ENCODE results near the gene HSDL1. TPM values are rescaled to one million over a fixed set of nuclear protein-coding genes. Genes with fewer than 3 reads are reported as not detected.
A peak's percentile ranks its signal among the peaks of the same experiment; 100 is the strongest.

Gene HSDL1
- total and polyA plus RNA-seq, 4 experiments from 2014 or later: 9.9 to 23.0 (median 15.7) TPM

- no peaks in the 10 kb centered on the region for H3K27me3 ChIP-seq (ENCODE audit: insufficient read depth, low read length)
- H3K4me3 ChIP-seq (ENCODE audit: low read length in 2 of 2): no peak overlapping the region
- peaks cover 19% of the 10 kb centered on the region for H3K36me3 ChIP-seq (ENCODE audit: insufficient read depth, low read length)
- Mint-ChIP-seq H3K4me1 (peaks cover 43 to 65% (median 55%) of the 10 kb centered on the region in 4 donors), H3K27ac (no peak overlapping the region), H3K36me3 (peaks cover 15 to 41% of the 10 kb centered on the region in 2 donors), H3K4me3 (no peak overlapping the region), H3K9me3 (no peaks in the 10 kb centered on the region), H3K27me3 (no peaks in the 10 kb centered on the region)
- intact Hi-C loops (cut with micrococcal nuclease): no loop called here
- H3K27ac ChIP-seq (ENCODE audit: low read depth, low read length): no peak overlapping the region
- ChIA-PET CTCF (ENCODE audit: partially characterized antibody) (interaction anchor here (0.9 kb wide), 1 partner anchor 8 kb away, joined by 3 read pairs; no protein-coding TSS in a partner anchor), POLR2A (ENCODE audit: partially characterized antibody) (no interaction called here)
- H3K4me1 ChIP-seq (ENCODE audit: insufficient read depth, low read length): peaks cover 39% of the 10 kb centered on the region
- no peaks in the 10 kb centered on the region for H3K9me3 ChIP-seq (ENCODE audit: control insufficient read depth in 1 of 2, low read length in 2 of 2)
- DNase-seq: no peak
Observed at GRCh38 chr16:84107921-84108320, 37.1 kb downstream of the HSDL1 start.

GRCh38 chr16:84105948-84106740, 38.8 kb downstream of the HSDL1 start:
- Histone ChIP-seq H3K36me3 (ENCODE audit: insufficient read depth, low read length) (peaks cover 27% of the 10 kb centered on the region), H3K27me3 (ENCODE audit: insufficient read depth, low read length) (no peaks in the 10 kb centered on the region), H3K9me3 (ENCODE audit: control insufficient read depth in 1 of 2, low read length in 2 of 2) (no peaks in the 10 kb centered on the region), H3K4me1 (ENCODE audit: insufficient read depth, low read length) (peaks cover 39% of the 10 kb centered on the region), H3K4me3 (ENCODE audit: low read length in 2 of 2) (no peak overlapping the region), H3K27ac (ENCODE audit: low read depth, low read length) (no peak overlapping the region)
- Mint-ChIP-seq H3K27me3 (no peaks in the 10 kb centered on the region), H3K4me1 (peaks cover 50 to 76% (median 62%) of the 10 kb centered on the region in 4 donors), H3K36me3 (peaks cover 20 to 46% of the 10 kb centered on the region in 2 donors), H3K9me3 (no peaks in the 10 kb centered on the region), H3K4me3 (peak overlapping the region in 2 of 8 donors; percentile 22 to 50), H3K27ac (peak overlapping the region in 5 of 7 donors; percentile 16 to 83 (median 67))
- POLR2A ChIA-PET (ENCODE audit: partially characterized antibody): interaction anchor here (1.1 to 4.7 kb wide), 2 partner anchors 9 to 10 kb away, joined by 3 to 20 read pairs; partner anchors contain the start of gene MBTPS1
- no peak for DNase-seq
- CTCF ChIA-PET (ENCODE audit: partially characterized antibody): interaction anchor here (1.2 to 1.6 kb wide), 3 partner anchors 41 to 81 kb away, joined by 3 to 6 read pairs (median 4); partner anchors contain the start of gene TAF1C
- intact Hi-C loops (cut with micrococcal nuclease): no loop called here

- Mint-ChIP-seq H3K9me3 (no peaks in the 10 kb centered on the region), H3K4me3 (peak overlapping the region in 2 of 8 donors; percentile 8 to 50), H3K27ac (peak overlapping the region in 5 of 7 donors; percentile 4 to 85 (median 35)), H3K4me1 (peaks cover 44 to 68% (median 55%) of the 10 kb centered on the region in 4 donors), H3K36me3 (peaks cover 20 to 40% of the 10 kb centered on the region in 2 donors), H3K27me3 (no peaks in the 10 kb centered on the region)
- no peaks in the 10 kb centered on the region for H3K27me3 ChIP-seq (ENCODE audit: insufficient read depth, low read length)
- H3K9me3 ChIP-seq (ENCODE audit: control insufficient read depth in 1 of 2, low read length in 2 of 2): no peaks in the 10 kb centered on the region
- no peak overlapping the region for H3K27ac ChIP-seq (ENCODE audit: low read depth, low read length)
- ChIA-PET CTCF (ENCODE audit: partially characterized antibody) (interaction anchor here (1.2 to 1.3 kb wide), 2 partner anchors 40 to 82 kb away, joined by 3 to 4 read pairs; partner anchors contain the start of gene TAF1C), POLR2A (ENCODE audit: partially characterized antibody) (interaction anchor here (4.7 kb wide), 1 partner anchor 11 kb away, joined by 20 read pairs; the partner anchor contains the start of gene MBTPS1)
- H3K36me3 ChIP-seq (ENCODE audit: insufficient read depth, low read length): peaks cover 27% of the 10 kb centered on the region
- intact Hi-C loops (cut with micrococcal nuclease): no loop called here
- H3K4me3 ChIP-seq (ENCODE audit: low read length in 2 of 2): no peak overlapping the region
- no peak for DNase-seq
- peaks cover 33% of the 10 kb centered on the region for H3K4me1 ChIP-seq (ENCODE audit: insufficient read depth, low read length)
Observed at GRCh38 chr16:84105301-84105815, 39.6 kb downstream of the HSDL1 start.

GRCh38 chr16:84104231-84104630, 40.7 kb downstream of the HSDL1 start:
- peaks cover 20 to 38% of the 10 kb centered on the region in 2 donors for H3K36me3 Mint-ChIP-seq
- peak overlapping the region in 3 of 7 donors; percentile 3 to 59 (median 19) for H3K27ac Mint-ChIP-seq
- no peaks in the 10 kb centered on the region for H3K9me3 Mint-ChIP-seq
- CTCF ChIA-PET (ENCODE audit: partially characterized antibody): interaction anchor here (1.2 kb wide), 1 partner anchor 13 kb away, joined by 4 read pairs; the partner anchor contains the start of gene MBTPS1
- Histone ChIP-seq H3K27ac (ENCODE audit: low read depth, low read length) (no peak overlapping the region), H3K9me3 (ENCODE audit: control insufficient read depth in 1 of 2, low read length in 2 of 2) (no peaks in the 10 kb centered on the region), H3K4me1 (ENCODE audit: insufficient read depth, low read length) (peaks cover 31% of the 10 kb centered on the region), H3K27me3 (ENCODE audit: insufficient read depth, low read length) (no peaks in the 10 kb centered on the region), H3K4me3 (ENCODE audit: low read length in 2 of 2) (no peak overlapping the region), H3K36me3 (ENCODE audit: insufficient read depth, low read length) (peaks cover 21% of the 10 kb centered on the region)
- H3K4me3 Mint-ChIP-seq: no peak overlapping the region
- DNase-seq: no peak
- no peaks in the 10 kb centered on the region for H3K27me3 Mint-ChIP-seq
- peaks cover 37 to 65% (median 51%) of the 10 kb centered on the region in 4 donors for H3K4me1 Mint-ChIP-seq
- intact Hi-C loops (cut with micrococcal nuclease): no loop called here
- POLR2A ChIA-PET (ENCODE audit: partially characterized antibody): interaction anchor here (4.7 kb wide), 1 partner anchor 12 kb away, joined by 20 read pairs; the partner anchor contains the start of gene MBTPS1

GRCh38 chr16:84103678-84104077, 41.3 kb downstream of the HSDL1 start:
- ChIA-PET CTCF (ENCODE audit: partially characterized antibody) (interaction anchor here (1.2 kb wide), 1 partner anchor 13 kb away, joined by 4 read pairs; the partner anchor contains the start of gene MBTPS1), POLR2A (ENCODE audit: partially characterized antibody) (interaction anchor here (4.7 kb wide), 1 partner anchor 13 kb away, joined by 20 read pairs; the partner anchor contains the start of gene MBTPS1)
- Histone ChIP-seq H3K27me3 (ENCODE audit: insufficient read depth, low read length) (no peaks in the 10 kb centered on the region), H3K36me3 (ENCODE audit: insufficient read depth, low read length) (peaks cover 21% of the 10 kb centered on the region), H3K27ac (ENCODE audit: low read depth, low read length) (no peak overlapping the region), H3K4me1 (ENCODE audit: insufficient read depth, low read length) (peaks cover 26% of the 10 kb centered on the region), H3K9me3 (ENCODE audit: control insufficient read depth in 1 of 2, low read length in 2 of 2) (no peaks in the 10 kb centered on the region), H3K4me3 (ENCODE audit: low read length in 2 of 2) (no peak overlapping the region)
- Mint-ChIP-seq H3K27ac (peak overlapping the region in 4 of 7 donors; percentile 1 to 38 (median 20)), H3K4me3 (no peak overlapping the region), H3K9me3 (no peaks in the 10 kb centered on the region), H3K4me1 (peaks cover 32 to 65% (median 49%) of the 10 kb centered on the region in 4 donors), H3K36me3 (peaks cover 25 to 38% of the 10 kb centered on the region in 2 donors), H3K27me3 (no peaks in the 10 kb centered on the region)
- no peak for DNase-seq
- intact Hi-C loops (cut with micrococcal nuclease): no loop called here

GRCh38 chr16:84098939-84099338, 46.0 kb downstream of the HSDL1 start:
- DNase-seq: no peak
- ChIA-PET POLR2A (ENCODE audit: partially characterized antibody) (interaction anchor here (0.6 kb wide), 1 partner anchor 25 kb away, joined by 3 read pairs; no protein-coding TSS in a partner anchor), CTCF (ENCODE audit: partially characterized antibody) (no interaction called here)
- H3K27ac Mint-ChIP-seq: no peak overlapping the region
- H3K4me3 ChIP-seq (ENCODE audit: low read length in 2 of 2): no peak overlapping the region
- H3K27ac ChIP-seq (ENCODE audit: low read depth, low read length): no peak overlapping the region
- peaks cover 36 to 55% of the 10 kb centered on the region in 2 donors for H3K36me3 Mint-ChIP-seq
- H3K4me1 ChIP-seq (ENCODE audit: insufficient read depth, low read length): peaks cover 11% of the 10 kb centered on the region
- peaks cover 10 to 38% (median 23%) of the 10 kb centered on the region in 4 donors for H3K4me1 Mint-ChIP-seq
- H3K9me3 ChIP-seq (ENCODE audit: control insufficient read depth in 1 of 2, low read length in 2 of 2): no peaks in the 10 kb centered on the region
- no peaks in the 10 kb centered on the region for H3K27me3 Mint-ChIP-seq
- H3K36me3 ChIP-seq (ENCODE audit: insufficient read depth, low read length): peaks cover 51% of the 10 kb centered on the region
- no peaks in the 10 kb centered on the region for H3K27me3 ChIP-seq (ENCODE audit: insufficient read depth, low read length)
- no peak overlapping the region for H3K4me3 Mint-ChIP-seq
- H3K9me3 Mint-ChIP-seq: no peaks in the 10 kb centered on the region
- intact Hi-C loops (cut with micrococcal nuclease): no loop called here
